Esophagus muscularis mucosa (tissue), 4 donors: ENCODE data around the gene HDX. TPM values are rescaled to one million over a fixed set of nuclear protein-coding genes. Genes with fewer than 3 reads are reported as not detected.

Source experiments
- DNase-seq: peaks from one replicate; pipeline ENCODE4 v3.0.0-alpha.2; 2017; ENCODE audit errors: extremely low spot score
- H3K27ac ChIP-seq, 4 donors: fragments of 200-600 bp; sonication (generic); replicated peaks in 1 of 4; 1 replicate in 3 of 4; 2 replicates in 1 of 4; pipeline ENCODE4 v1.5.1; 2016 to 2019; ENCODE audit warnings: mild to moderate bottlenecking in 1 of 4
- H3K27me3 ChIP-seq, 4 donors: fragments of 200-600 bp; sonication (generic); one replicate each; pipeline versions ENCODE4 v1.5.1 to v1.6.0; 2016 to 2019
- H3K36me3 ChIP-seq, 4 donors: fragments of 200-600 bp; sonication (generic); one replicate each; pipeline ENCODE4 v1.5.1; 2016 to 2019
- H3K4me1 ChIP-seq, 4 donors: fragments of 200-600 bp; sonication (generic); one replicate each; pipeline ENCODE4 v1.5.1; 2016 to 2019
- H3K4me3 ChIP-seq, 4 donors: fragments of 200-600 bp; sonication (generic); 1 replicate in 2 of 4; 2 replicates in 2 of 4; pipeline ENCODE4 v1.5.1; 2016 to 2019; ENCODE audit warnings: mild to moderate bottlenecking in 4 of 4, moderate library complexity in 1 of 4
- H3K9me3 ChIP-seq, 4 donors: fragments of 200-600 bp; sonication (generic); 1 replicate in 3 of 4; 2 replicates in 1 of 4; pipeline ENCODE4 v1.5.1; 2016 to 2019
- CTCF ChIP-seq, 3 experiments: fragments of 200-600 bp in 2 of 3; fragments of 450-650 bp in 1 of 3; sonication (generic) in 2 of 3; IDR thresholded peaks; one replicate each; pipeline ENCODE4 v1.5.1; 2017 to 2019; ENCODE audit warnings: antibody characterized with exemption in 3 of 3, mild to moderate bottlenecking in 2 of 3, moderate library complexity in 1 of 3
- EP300 ChIP-seq: sonication (generic); formaldehyde crosslinking; IDR thresholded peaks from one replicate; pipeline ENCODE4 v1.6.1; 2017; ENCODE audit warnings: antibody characterized with exemption
- POLR2A ChIP-seq: fragments of 450-650 bp; IDR thresholded peaks from one replicate; pipeline ENCODE4 v1.6.1; 2017; ENCODE audit warnings: antibody characterized with exemption, moderate library complexity, mild to moderate bottlenecking, low read depth
- POLR2AphosphoS5 ChIP-seq, 2 donors: sonication (generic); formaldehyde crosslinking; IDR thresholded peaks; one replicate each; pipeline ENCODE4 v1.6.1; 2017; ENCODE audit warnings: antibody characterized with exemption in 2 of 2
- WGBS: methylation state at CpG from one replicate; pipeline ENCODE4 v1.1.5; 2018; 5-methylcytosine and 5-hydroxymethylcytosine counted together
- intact Hi-C: fragments of 100-400 bp; cut with DNase I; formaldehyde crosslinking; loops from one replicate; pipeline ENCODE4 v1.15.1; 2023
- total RNA-seq, 4 donors: library from RNA; depleted of rRNA; stranded (reverse); fragments of >200 nt; gene quantifications; one replicate each; pipeline versions ENCODE4 v1.1.0 to v1.2.1, GENCODE V29; 2016

HDX gene
- total RNA-seq, 4 donors from 2014 or later, result 3.3 to 7.9 (median 5.4) TPM

- H3K9me3 ChIP-seq, result peaks cover 0 to 5% (median 0%) of the 10 kb centered on the region in 4 donors
- H3K4me3 ChIP-seq, result peak overlapping the region in 2 of 4 donors; percentile 6 to 13
- TF ChIP-seq POLR2AphosphoS5 (IDR thresholded peaks at IDR 0.05) (no peak), CTCF (IDR thresholded peaks at IDR 0.05) (no peak), POLR2A (no peak), EP300 (no peak)
- H3K4me1 ChIP-seq, result peaks cover 0 to 8% (median 4%) of the 10 kb centered on the region in 4 donors
- no peaks in the 10 kb centered on the region for H3K27me3 ChIP-seq
- DNase-seq, result no peak
- H3K36me3 ChIP-seq, result no peaks in the 10 kb centered on the region
- WGBS, result 11% methylated on average over 1 of the region's 1 CpG
- H3K27ac ChIP-seq, result peak overlapping the region in 3 of 4 donors; percentile 8 to 30 (median 22)
- intact Hi-C loops, result no loop called here
Measured at GRCh38 chrX:84363663-84364062, 138.6 kb downstream of the HDX start.

- no peak overlapping the region for H3K4me3 ChIP-seq
- TF ChIP-seq POLR2A (no peak), POLR2AphosphoS5 (IDR thresholded peaks at IDR 0.05) (no peak), EP300 (no peak), CTCF (IDR thresholded peaks at IDR 0.05) (no peak)
- H3K27me3 ChIP-seq, result no peaks in the 10 kb centered on the region
- DNase-seq, result no peak
- 33% methylated on average over 3 of the region's 3 CpGs for WGBS
- H3K36me3 ChIP-seq, result no peaks in the 10 kb centered on the region
- H3K27ac ChIP-seq, result no peak overlapping the region
- intact Hi-C loops, result no loop called here
- peaks cover 0 to 5% (median 0%) of the 10 kb centered on the region in 4 donors for H3K9me3 ChIP-seq
- peaks cover 0 to 8% (median 4%) of the 10 kb centered on the region in 4 donors for H3K4me1 ChIP-seq
Measured at GRCh38 chrX:84363051-84363450, 139.2 kb downstream of the HDX start.

GRCh38 chrX:84362184-84362838, 139.9 kb downstream of the HDX start:
- Histone ChIP-seq H3K9me3 (peaks cover 0 to 5% (median 0%) of the 10 kb centered on the region in 4 donors), H3K36me3 (no peaks in the 10 kb centered on the region), H3K4me3 (no peak overlapping the region), H3K27ac (no peak overlapping the region), H3K4me1 (peaks cover 0 to 8% (median 4%) of the 10 kb centered on the region in 4 donors), H3K27me3 (no peaks in the 10 kb centered on the region)
- intact Hi-C loops, result no loop called here
- DNase-seq, result no peak
- WGBS, result 70% methylated on average over 3 of the region's 3 CpGs
- TF ChIP-seq EP300 (no peak), CTCF (IDR thresholded peaks at IDR 0.05) (no peak), POLR2AphosphoS5 (IDR thresholded peaks at IDR 0.05) (no peak), POLR2A (no peak)

- Histone ChIP-seq H3K27ac (no peak overlapping the region), H3K9me3 (no peaks in the 10 kb centered on the region), H3K36me3 (no peaks in the 10 kb centered on the region), H3K4me3 (no peak overlapping the region), H3K27me3 (no peaks in the 10 kb centered on the region), H3K4me1 (peaks cover 0 to 8% (median 2%) of the 10 kb centered on the region in 4 donors)
- no peak for TF ChIP-seq CTCF (IDR thresholded peaks at IDR 0.05)
- TF ChIP-seq POLR2A, result no peak
- TF ChIP-seq POLR2AphosphoS5 (IDR thresholded peaks at IDR 0.05), result no peak
- TF ChIP-seq EP300, result no peak
- intact Hi-C loops, result no loop called here
- no peak for DNase-seq
- WGBS, result 62% methylated on average over 1 of the region's 1 CpG
Measured at GRCh38 chrX:84358271-84358670, 144.0 kb downstream of the HDX start.

- TF ChIP-seq EP300 (no peak), POLR2AphosphoS5 (IDR thresholded peaks at IDR 0.05) (no peak), CTCF (IDR thresholded peaks at IDR 0.05) (no peak), POLR2A (no peak)
- H3K36me3 ChIP-seq, result no peaks in the 10 kb centered on the region
- peaks cover 0 to 3% (median 1%) of the 10 kb centered on the region in 4 donors for H3K4me1 ChIP-seq
- no peak overlapping the region for H3K27ac ChIP-seq
- H3K4me3 ChIP-seq, result no peak overlapping the region
- no peaks in the 10 kb centered on the region for H3K9me3 ChIP-seq
- intact Hi-C loops, result no loop called here
- DNase-seq, result no peak
- H3K27me3 ChIP-seq, result no peaks in the 10 kb centered on the region
Measured at GRCh38 chrX:84357296-84357695, 145.0 kb downstream of the HDX start.
